H9 (cell line): ENCODE measurements around the gene NLGN4X. TPM values are rescaled to one million over a fixed set of nuclear protein-coding genes. Genes with fewer than 3 reads are reported as not detected.

Experiments used
- DNase-seq: peaks from one replicate; pipeline ENCODE4 v3.0.0-alpha.2; 2017
- H2AFZ ChIP-seq: one replicate; pipeline ENCODE4 v1.6.1; 2013; ENCODE audit warnings: mild to moderate bottlenecking, low read length, control low read depth, moderate library complexity
- H2AK5ac ChIP-seq: 2 replicates; pipeline ENCODE4 v1.6.1; 2013; ENCODE audit warnings: low read length, control low read depth, mixed read lengths; ENCODE audit not compliant: insufficient read length
- H2BK120ac ChIP-seq: one replicate; pipeline ENCODE4 v1.6.1; 2013; ENCODE audit warnings: low read depth, mild to moderate bottlenecking, low read length, control low read depth, inconsistent platforms; ENCODE audit not compliant: poor library complexity, severe bottlenecking
- H2BK12ac ChIP-seq: 2 replicates; pipeline ENCODE4 v1.6.1; 2013; ENCODE audit warnings: low read length, control low read depth, mixed read lengths, low read depth; ENCODE audit not compliant: insufficient read length
- H2BK15ac ChIP-seq: 2 replicates; pipeline ENCODE4 v1.6.1; 2013; ENCODE audit warnings: low read depth, low read length, control low read depth
- H2BK20ac ChIP-seq: one replicate; pipeline ENCODE4 v1.6.1; 2013; ENCODE audit warnings: low read depth, mild to moderate bottlenecking, low read length, control low read depth, inconsistent platforms; ENCODE audit not compliant: poor library complexity, severe bottlenecking
- H2BK5ac ChIP-seq: 2 replicates; pipeline ENCODE4 v1.6.1; 2013; ENCODE audit warnings: low read length, control low read depth, mixed read lengths; ENCODE audit not compliant: insufficient read length
- H3K14ac ChIP-seq: 2 replicates; pipeline ENCODE4 v1.6.1; 2013; ENCODE audit warnings: low read length, control low read depth; ENCODE audit not compliant: insufficient read depth
- H3K18ac ChIP-seq: 2 replicates; pipeline ENCODE4 v1.6.1; 2013; ENCODE audit warnings: low read depth, mild to moderate bottlenecking, mixed read lengths, low read length, control low read depth; ENCODE audit not compliant: insufficient read length
- H3K23ac ChIP-seq: 2 replicates; pipeline ENCODE4 v1.6.1; 2013; ENCODE audit warnings: low read length, control low read depth, mixed read lengths, low read depth; ENCODE audit not compliant: insufficient read length
- H3K23me2 ChIP-seq: 2 replicates; pipeline ENCODE4 v1.6.1; 2013; ENCODE audit warnings: low read depth, mild to moderate bottlenecking, mixed read lengths, low read length, control low read depth; ENCODE audit not compliant: insufficient read length, poor library complexity, severe bottlenecking
- H3K27ac ChIP-seq: 2 replicates; pipeline ENCODE4 v1.5.1; 2013; ENCODE audit warnings: low read length, control low read depth, mixed read lengths, low read depth; ENCODE audit not compliant: insufficient read length
- H3K27me3 ChIP-seq: 2 replicates; pipeline ENCODE4 v1.6.1; 2013; ENCODE audit warnings: low read length, control low read depth, inconsistent platforms; ENCODE audit not compliant: insufficient read depth
- H3K4ac ChIP-seq: 2 replicates; pipeline ENCODE4 v1.6.1; 2013; ENCODE audit warnings: low read depth, mild to moderate bottlenecking, control low read depth, inconsistent platforms, low read length, moderate library complexity
- H3K4me1 ChIP-seq: 2 replicates; pipeline ENCODE4 v1.6.1; 2013; ENCODE audit warnings: low read length, control low read depth, inconsistent platforms; ENCODE audit not compliant: insufficient read depth
- H3K4me2 ChIP-seq: 2 replicates; pipeline ENCODE4 v1.6.1; 2013; ENCODE audit warnings: low read length, control low read depth, mixed read lengths; ENCODE audit not compliant: insufficient read length, insufficient read depth
- H3K56ac ChIP-seq: 2 replicates; pipeline ENCODE4 v1.6.1; 2013; ENCODE audit warnings: low read depth, mild to moderate bottlenecking, mixed read lengths, low read length, control low read depth; ENCODE audit not compliant: insufficient read length
- H3K79me1 ChIP-seq: 2 replicates; pipeline ENCODE4 v1.6.1; 2013; ENCODE audit warnings: low read depth, mild to moderate bottlenecking, moderate library complexity, low read length, control low read depth, inconsistent platforms; ENCODE audit not compliant: insufficient read depth, poor library complexity, severe bottlenecking
- H3K79me2 ChIP-seq: 2 replicates; pipeline ENCODE4 v1.6.1; 2013; ENCODE audit warnings: low read length, control low read depth, inconsistent platforms; ENCODE audit not compliant: insufficient read depth
- H3K9ac ChIP-seq: 2 replicates; pipeline ENCODE4 v1.6.1; 2013; ENCODE audit warnings: low read length, control low read depth, mixed read lengths; ENCODE audit not compliant: insufficient read length; ENCODE audit errors: extremely low read depth
- H3K9me3 ChIP-seq: one replicate; pipeline ENCODE4 v1.6.1; 2013; ENCODE audit warnings: low read depth, low read length, inconsistent platforms; ENCODE audit not compliant: control insufficient read depth
- H3T11ph ChIP-seq: one replicate; pipeline ENCODE4 v1.6.1; 2013; ENCODE audit warnings: mild to moderate bottlenecking, low read length, control low read depth, inconsistent platforms
- H4K20me1 ChIP-seq: one replicate; pipeline ENCODE4 v1.6.1; 2013; ENCODE audit not compliant: control insufficient read depth, insufficient read length, insufficient read depth
- H4K5ac ChIP-seq: 2 replicates; pipeline ENCODE4 v1.6.1; 2013; ENCODE audit warnings: low read depth, mild to moderate bottlenecking, mixed read lengths, low read length, control low read depth; ENCODE audit not compliant: insufficient read length
- H4K8ac ChIP-seq: replicated peaks from 2 replicates; pipeline ENCODE4 v1.6.1; 2013; ENCODE audit warnings: low read length, control low read depth, mixed read lengths, low read depth; ENCODE audit not compliant: insufficient read length
- H4K91ac ChIP-seq: 2 replicates; pipeline ENCODE4 v1.6.1; 2013; ENCODE audit warnings: low read depth, mild to moderate bottlenecking, moderate library complexity, mixed read lengths, low read length, control low read depth; ENCODE audit not compliant: insufficient read length
- H3K27ac Mint-ChIP-seq, 3 experiments: 2 replicates in 2 of 3; 3 replicates in 1 of 3; pipeline ENCODE4 v1.8.0; 2020 to 2021; ENCODE audit warnings: mixed read lengths in 3 of 3, mild to moderate bottlenecking in 1 of 3, moderate library complexity in 1 of 3
- H3K27me3 Mint-ChIP-seq: 2 replicates; pipeline ENCODE4 v1.8.0; 2021; ENCODE audit warnings: low read depth, mild to moderate bottlenecking, moderate library complexity, mixed read lengths
- H3K36me3 Mint-ChIP-seq, 3 experiments: 2 replicates in 2 of 3; 3 replicates in 1 of 3; pipeline ENCODE4 v1.8.0; 2020 to 2021; ENCODE audit warnings: low read depth in 3 of 3, mixed read lengths in 3 of 3; ENCODE audit not compliant: insufficient read depth in 1 of 3
- H3K4me1 Mint-ChIP-seq, 2 experiments: 2 replicates each; pipeline ENCODE4 v1.8.0; 2020; ENCODE audit warnings: mixed read lengths in 2 of 2
- H3K4me3 Mint-ChIP-seq, 2 experiments: 2 replicates in 1 of 2; 3 replicates in 1 of 2; pipeline ENCODE4 v1.8.0; 2020 to 2021; ENCODE audit warnings: mild to moderate bottlenecking in 2 of 2, mixed read lengths in 2 of 2, moderate library complexity in 1 of 2
- H3K9me3 Mint-ChIP-seq, 2 experiments: 2 replicates in 1 of 2; 3 replicates in 1 of 2; pipeline ENCODE4 v1.8.0; 2020; ENCODE audit warnings: mild to moderate bottlenecking in 2 of 2, mixed read lengths in 2 of 2, moderate library complexity in 1 of 2
- CTCF ChIP-seq: fragments of 200-600 bp; sonication (generic); conservative IDR thresholded peaks from 3 replicates; pipeline ENCODE4 v1.8.0; 2021; ENCODE audit warnings: antibody characterized with exemption, mild to moderate bottlenecking
- WGBS: extraction: QIAGEN DNeasy Blood & Tissue Kit; methylation state at CpG from one replicate; pipeline ENCODE4 v1.1.7; 2013; ENCODE audit warnings: missing lambda C conversion rate, low lambda C conversion rate, mixed read lengths; ENCODE audit not compliant: insufficient read length; ENCODE audit errors: extremely low coverage; 5-methylcytosine and 5-hydroxymethylcytosine counted together
- total RNA-seq: library from RNA; stranded (reverse); gene quantifications from 2 replicates; pipeline ENCODE4 v1.2.1, GENCODE V29; 2021

NLGN4X gene
- total RNA-seq, 1 experiment from 2014 or later = 111 TPM

GRCh38 chrX:6015423-6015822 is 213.2 kb downstream of the NLGN4X start:
- Histone ChIP-seq H4K5ac (no peak overlapping the region), H2BK12ac (no peak overlapping the region), H3K23ac (no peak overlapping the region), H3K4me1 (0 out of 2 replicates have a peak, but pooled peaks cover 3% of the 10 kb centered on the region), H3K9me3 (no peaks in the 10 kb centered on the region), H3K23me2 (no peaks in the 10 kb centered on the region), H3K4ac (no peak overlapping the region), H2AFZ (no peak overlapping the region), H4K20me1 (no peaks in the 10 kb centered on the region), H3K9ac (no peak overlapping the region), H2BK120ac (no peak overlapping the region), H3K79me2 (peaks cover 23% of the 10 kb centered on the region; the same call in 1 of the 2 replicates), H3K27ac (no peak overlapping the region), H2BK15ac (no peak overlapping the region), H4K8ac (no peak overlapping the region), H3K56ac (no peak overlapping the region), H4K91ac (no peak overlapping the region), H3T11ph (no peak overlapping the region), H2BK20ac (no peak overlapping the region), H3K18ac (no peak overlapping the region), H2AK5ac (no peak overlapping the region), H3K27me3 (no peaks in the 10 kb centered on the region), H3K4me2 (no peak overlapping the region), H3K79me1 (peaks cover 6% of the 10 kb centered on the region), H3K14ac (no peak overlapping the region), H2BK5ac (no peak overlapping the region)
- no peaks in the 10 kb centered on the region for H3K9me3 Mint-ChIP-seq
- no peaks in the 10 kb centered on the region for H3K27me3 Mint-ChIP-seq
- no peak for DNase-seq
- H3K36me3 Mint-ChIP-seq = peaks cover 7 to 24% (median 22%) of the 10 kb centered on the region in 3 experiments; a peak in 6 of 7 replicates
- WGBS = no CpG with 5 or more reads among the region's 5 CpGs
- H3K27ac Mint-ChIP-seq = no peak overlapping the region
- peaks cover 18 to 27% of the 10 kb centered on the region in 2 experiments for H3K4me1 Mint-ChIP-seq
- no peak overlapping the region for H3K4me3 Mint-ChIP-seq
- TF ChIP-seq CTCF = no peak
